ENCODE results near the gene KCNK13. TPM values are rescaled to one million over a fixed set of nuclear protein-coding genes. Genes with fewer than 3 reads are reported as not detected.

Gene KCNK13
- total and polyA plus RNA-seq, 3 donors from 2014 or later: 26.2 to 59.1 (median 42.5) TPM

DNA sequence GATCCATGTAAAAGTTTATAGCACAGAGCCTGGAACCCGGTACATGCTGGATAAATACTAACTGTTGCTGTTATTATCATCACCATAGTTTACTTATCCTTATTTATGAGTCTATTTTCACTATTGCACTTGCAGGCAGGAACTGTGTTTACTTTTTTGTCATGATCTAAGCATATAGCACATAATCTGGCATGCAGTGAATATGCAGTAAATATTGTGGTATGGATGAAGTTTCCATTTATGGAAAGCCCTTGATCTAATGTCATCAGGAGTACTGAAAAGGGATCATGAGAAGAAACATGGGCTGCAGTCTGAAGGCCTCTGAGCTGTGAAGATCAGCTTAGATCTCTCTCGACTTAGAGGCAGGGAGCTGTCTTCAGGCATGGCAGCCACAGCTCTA lies 91.6 kb downstream of the KCNK13 start:
- Histone ChIP-seq H3K9me3 (no peaks in the 10 kb centered on the region), H3K4me1 (no peaks in the 10 kb centered on the region), H3K27me3 (no peaks in the 10 kb centered on the region), H3K27ac (no peak overlapping the region), H3K36me3 (ENCODE audit: low read depth, missing control alignments) (no peaks in the 10 kb centered on the region), H3K4me3 (no peak overlapping the region)
- TF ChIP-seq, protein P1, sequence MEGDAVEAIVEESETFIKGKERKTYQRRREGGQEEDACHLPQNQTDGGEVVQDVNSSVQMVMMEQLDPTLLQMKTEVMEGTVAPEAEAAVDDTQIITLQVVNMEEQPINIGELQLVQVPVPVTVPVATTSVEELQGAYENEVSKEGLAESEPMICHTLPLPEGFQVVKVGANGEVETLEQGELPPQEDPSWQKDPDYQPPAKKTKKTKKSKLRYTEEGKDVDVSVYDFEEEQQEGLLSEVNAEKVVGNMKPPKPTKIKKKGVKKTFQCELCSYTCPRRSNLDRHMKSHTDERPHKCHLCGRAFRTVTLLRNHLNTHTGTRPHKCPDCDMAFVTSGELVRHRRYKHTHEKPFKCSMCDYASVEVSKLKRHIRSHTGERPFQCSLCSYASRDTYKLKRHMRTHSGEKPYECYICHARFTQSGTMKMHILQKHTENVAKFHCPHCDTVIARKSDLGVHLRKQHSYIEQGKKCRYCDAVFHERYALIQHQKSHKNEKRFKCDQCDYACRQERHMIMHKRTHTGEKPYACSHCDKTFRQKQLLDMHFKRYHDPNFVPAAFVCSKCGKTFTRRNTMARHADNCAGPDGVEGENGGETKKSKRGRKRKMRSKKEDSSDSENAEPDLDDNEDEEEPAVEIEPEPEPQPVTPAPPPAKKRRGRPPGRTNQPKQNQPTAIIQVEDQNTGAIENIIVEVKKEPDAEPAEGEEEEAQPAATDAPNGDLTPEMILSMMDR (IDR thresholded peaks at IDR 0.05): no peak
- no peak for TF ChIP-seq POLR2A (IDR thresholded peaks at IDR 0.05)
- no peak for DNase-seq
- intact Hi-C loops (cut with DNase I; ENCODE audit: low total_unique reads): no loop called here
- WGBS, 2 donors: 78 to 91% methylated on average over 2 of the region's 2 CpGs

DNA sequence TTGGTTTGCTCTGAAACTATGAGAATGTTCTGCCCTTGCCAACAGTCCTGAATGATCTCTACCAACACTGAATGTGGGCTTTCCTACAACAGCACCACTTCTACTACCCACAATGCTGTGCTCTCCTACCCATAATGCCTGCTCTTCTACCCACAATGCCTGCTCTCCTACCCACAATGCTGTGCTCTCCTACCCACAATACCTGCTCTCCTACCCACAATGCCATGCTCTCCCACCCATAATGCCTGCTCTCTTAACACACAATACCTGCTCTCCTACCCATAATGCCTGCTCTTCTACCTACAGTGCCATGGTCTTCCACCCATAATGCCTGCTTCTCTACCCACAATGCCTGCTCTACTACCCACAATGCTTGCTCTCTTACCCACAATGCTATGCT lies 92.3 kb downstream of the KCNK13 start:
- Histone ChIP-seq H3K27me3 (no peaks in the 10 kb centered on the region), H3K4me1 (peaks cover 7% of the 10 kb centered on the region), H3K36me3 (ENCODE audit: low read depth, missing control alignments) (no peaks in the 10 kb centered on the region), H3K27ac (no peak overlapping the region), H3K4me3 (no peak overlapping the region), H3K9me3 (no peaks in the 10 kb centered on the region)
- TF ChIP-seq, protein P1 (IDR thresholded peaks at IDR 0.05): no peak
- no peak for TF ChIP-seq POLR2A (IDR thresholded peaks at IDR 0.05)
- DNase-seq: no peak
- intact Hi-C loops (cut with DNase I; ENCODE audit: low total_unique reads): no loop called here

DNA sequence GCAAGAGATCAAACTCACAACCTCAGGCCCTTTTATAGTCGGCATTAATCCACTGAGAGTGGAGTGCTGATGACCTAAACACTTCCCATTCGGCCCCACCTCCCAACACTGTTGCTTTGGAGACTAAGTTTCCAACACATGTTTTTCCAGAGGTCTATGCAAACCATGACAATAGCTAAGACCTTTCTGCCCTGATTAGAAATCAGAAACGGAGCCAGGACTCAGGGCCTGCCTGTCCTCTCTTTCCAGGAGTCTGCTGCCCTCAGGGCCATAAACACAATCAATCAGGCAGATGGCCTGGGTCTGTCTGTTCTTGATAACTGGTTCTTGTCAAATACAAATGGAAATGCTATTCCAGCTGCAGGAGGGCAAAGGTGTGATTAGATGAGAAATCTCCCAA lies 97.4 kb downstream of the KCNK13 start:
- DNase-seq: peak; percentile 25
- Histone ChIP-seq H3K4me1 (peaks cover 9% of the 10 kb centered on the region), H3K9me3 (no peaks in the 10 kb centered on the region), H3K4me3 (no peak overlapping the region), H3K27ac (peak overlapping the region; percentile 36 to 39), H3K36me3 (ENCODE audit: low read depth, missing control alignments) (no peaks in the 10 kb centered on the region), H3K27me3 (no peaks in the 10 kb centered on the region)
- intact Hi-C loops (cut with DNase I; ENCODE audit: low total_unique reads): no loop called here
- 42 to 51% methylated on average over 3 of the region's 3 CpGs for WGBS, 2 donors
- TF ChIP-seq, protein P1 (IDR thresholded peaks at IDR 0.05): no peak
- no peak for TF ChIP-seq POLR2A (IDR thresholded peaks at IDR 0.05)

DNA sequence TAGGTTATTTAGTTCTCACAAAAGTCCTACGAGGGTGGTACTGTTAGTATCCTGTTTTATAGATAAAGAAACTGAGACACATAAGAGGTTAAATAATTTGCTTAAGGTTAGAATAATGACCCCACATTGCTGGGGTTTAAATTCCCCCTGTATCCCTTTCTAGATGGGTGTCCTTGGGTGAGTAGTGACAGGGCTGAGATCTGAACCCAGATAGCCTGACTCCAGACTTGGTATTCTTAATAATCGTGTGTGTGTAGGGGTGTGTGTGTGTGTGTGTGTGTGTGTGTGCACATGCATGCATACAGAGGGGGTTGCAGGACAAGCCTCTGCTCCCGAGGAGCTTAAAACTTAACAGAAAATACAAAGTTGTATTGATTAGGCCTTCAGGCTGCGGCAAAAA lies 97.9 kb downstream of the KCNK13 start:
- H3K4me3 ChIP-seq: no peak overlapping the region
- peaks cover 9% of the 10 kb centered on the region for H3K4me1 ChIP-seq
- peak overlapping the region in 1 of 2 donors; percentile 36 for H3K27ac ChIP-seq
- H3K27me3 ChIP-seq: no peaks in the 10 kb centered on the region
- intact Hi-C loops (cut with DNase I; ENCODE audit: low total_unique reads): no loop called here
- TF ChIP-seq, protein P1 (IDR thresholded peaks at IDR 0.05): no peak
- no peak for TF ChIP-seq POLR2A (IDR thresholded peaks at IDR 0.05)
- 46 to 58% methylated on average over 4 of the region's 4 CpGs for WGBS, 2 donors
- H3K36me3 ChIP-seq (ENCODE audit: low read depth, missing control alignments): no peaks in the 10 kb centered on the region
- no peak for DNase-seq
- H3K9me3 ChIP-seq: no peaks in the 10 kb centered on the region

DNA sequence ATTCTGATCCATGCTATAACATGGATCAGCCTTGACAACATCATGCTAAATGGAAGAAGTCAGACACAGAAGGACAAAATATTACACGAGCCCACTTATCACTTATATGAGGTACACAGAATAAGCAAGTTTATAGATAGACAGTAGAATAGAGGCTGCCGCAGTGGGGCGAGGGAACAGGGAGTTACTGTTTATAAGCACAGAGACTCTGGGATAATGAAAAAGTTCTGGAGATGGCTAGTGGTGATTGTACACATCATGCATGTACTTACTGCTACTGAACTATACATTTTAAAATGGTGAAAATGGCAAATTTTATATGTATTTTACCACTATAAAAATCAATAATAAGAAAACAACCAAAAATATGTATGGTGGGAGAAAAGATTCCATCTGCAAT lies 99.3 kb downstream of the KCNK13 start:
- Histone ChIP-seq H3K9me3 (no peaks in the 10 kb centered on the region), H3K36me3 (ENCODE audit: low read depth, missing control alignments) (no peaks in the 10 kb centered on the region), H3K4me3 (no peak overlapping the region), H3K4me1 (peaks cover 15% of the 10 kb centered on the region), H3K27ac (no peak overlapping the region), H3K27me3 (no peaks in the 10 kb centered on the region)
- intact Hi-C loops (cut with DNase I; ENCODE audit: low total_unique reads): no loop called here
- WGBS, 2 donors: 66 to 81% methylated on average over 3 of the region's 3 CpGs
- TF ChIP-seq POLR2A (IDR thresholded peaks at IDR 0.05): no peak
- TF ChIP-seq, protein P1 (IDR thresholded peaks at IDR 0.05): no peak
- no peak for DNase-seq
